ENCODE results near the gene C6orf52.

DNA sequence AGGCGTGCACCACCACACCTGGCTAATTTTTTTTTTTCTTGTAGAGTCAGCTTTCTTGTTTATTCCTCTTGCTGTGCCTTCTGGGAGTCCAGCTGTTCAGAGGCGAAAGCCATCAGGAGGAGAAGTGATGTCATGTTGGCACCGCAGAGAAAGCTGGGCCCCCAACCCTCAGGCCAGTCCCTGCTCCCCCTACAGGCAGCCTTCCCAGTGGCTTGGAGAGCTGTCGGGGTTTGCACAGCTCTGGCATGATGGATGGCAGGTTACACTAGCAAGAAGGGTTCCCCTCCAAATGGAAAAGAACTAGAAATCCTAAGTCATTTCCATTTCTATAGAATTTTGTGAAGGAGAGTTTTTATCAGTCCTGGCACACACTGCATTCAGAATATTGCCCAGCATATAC is 72.6 kb downstream of the C6orf52 start:
- TF ChIP-seq, protein P1, sequence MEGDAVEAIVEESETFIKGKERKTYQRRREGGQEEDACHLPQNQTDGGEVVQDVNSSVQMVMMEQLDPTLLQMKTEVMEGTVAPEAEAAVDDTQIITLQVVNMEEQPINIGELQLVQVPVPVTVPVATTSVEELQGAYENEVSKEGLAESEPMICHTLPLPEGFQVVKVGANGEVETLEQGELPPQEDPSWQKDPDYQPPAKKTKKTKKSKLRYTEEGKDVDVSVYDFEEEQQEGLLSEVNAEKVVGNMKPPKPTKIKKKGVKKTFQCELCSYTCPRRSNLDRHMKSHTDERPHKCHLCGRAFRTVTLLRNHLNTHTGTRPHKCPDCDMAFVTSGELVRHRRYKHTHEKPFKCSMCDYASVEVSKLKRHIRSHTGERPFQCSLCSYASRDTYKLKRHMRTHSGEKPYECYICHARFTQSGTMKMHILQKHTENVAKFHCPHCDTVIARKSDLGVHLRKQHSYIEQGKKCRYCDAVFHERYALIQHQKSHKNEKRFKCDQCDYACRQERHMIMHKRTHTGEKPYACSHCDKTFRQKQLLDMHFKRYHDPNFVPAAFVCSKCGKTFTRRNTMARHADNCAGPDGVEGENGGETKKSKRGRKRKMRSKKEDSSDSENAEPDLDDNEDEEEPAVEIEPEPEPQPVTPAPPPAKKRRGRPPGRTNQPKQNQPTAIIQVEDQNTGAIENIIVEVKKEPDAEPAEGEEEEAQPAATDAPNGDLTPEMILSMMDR (IDR thresholded peaks at IDR 0.05), result no peak
- no peak for TF ChIP-seq POLR2A (IDR thresholded peaks at IDR 0.05)

All from lower leg skin (tissue), 3 donors.